HG03097 (cell line): ENCODE measurements around the gene KIF1C.
"Not testable (repeated sequence)": the region's sequence is repeated elsewhere in the genome, so short reads cannot be mapped to it uniquely, and the experiment has no call there.

Source experiments
- ATAC-seq: cut with Tn5 transposase; IDR thresholded peaks from one replicate; pipeline ENCODE4 v1.9.1; 2021; ENCODE audit not compliant: unreplicated experiment, low FRiP score

The KIF1C gene

GRCh38 chr17:4999430-5000093, 1.8 kb downstream of the KIF1C start:
- no peak for ATAC-seq

DNA sequence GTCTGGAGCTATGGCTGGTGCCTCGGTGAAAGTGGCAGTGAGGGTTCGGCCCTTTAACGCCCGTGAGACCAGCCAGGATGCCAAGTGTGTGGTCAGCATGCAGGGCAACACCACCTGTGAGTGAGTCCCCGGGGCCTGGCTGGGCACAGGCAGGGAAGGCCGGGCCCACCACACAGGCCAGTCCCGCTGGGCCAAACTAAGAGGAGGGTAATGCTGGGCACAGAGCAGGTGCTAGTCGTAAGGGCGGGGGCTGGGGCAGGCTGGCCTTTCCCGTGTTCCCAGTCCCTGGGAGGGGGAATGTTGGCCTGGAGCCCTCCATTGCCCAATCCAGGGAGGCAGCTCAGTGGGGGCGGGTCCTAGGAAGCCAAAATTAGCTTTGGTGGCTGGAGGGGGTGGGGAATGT, 2.5 kb downstream of the KIF1C start:
- ATAC-seq: no peak

- ATAC-seq: no peak
These were observed 4.5 kb downstream of the KIF1C start for GRCh38 chr17:5002121-5002788.

- no peak for ATAC-seq
These were observed 5.6 kb downstream of the KIF1C start for GRCh38 chr17:5003214-5003867.

- ATAC-seq: no peak
These were observed 14.2 kb downstream of the KIF1C start for GRCh38 chr17:5011928-5012327.

DNA sequence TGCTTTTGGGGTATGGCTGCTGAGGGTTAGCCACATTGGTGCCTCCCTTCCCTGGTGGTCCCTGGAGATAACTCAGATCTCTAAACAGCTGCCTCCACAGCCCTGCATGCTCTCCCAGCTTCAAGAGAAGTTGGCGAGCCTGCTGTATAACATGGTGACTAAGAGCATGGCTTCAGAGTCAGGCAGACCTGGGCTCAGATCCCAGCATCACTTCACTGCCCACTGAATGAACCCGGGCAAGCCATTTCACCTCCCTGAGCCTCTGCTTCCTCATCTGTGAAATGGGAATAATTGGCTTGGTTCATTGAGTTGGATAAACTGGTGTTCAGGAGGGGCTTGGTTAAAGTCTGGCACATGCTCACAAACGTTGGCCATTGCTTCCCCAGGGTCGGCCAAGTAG, 16.6 kb downstream of the KIF1C start:
- ATAC-seq: no peak

- ATAC-seq: no peak
These were observed 21.8 kb downstream of the KIF1C start for GRCh38 chr17:5019475-5019956.

DNA sequence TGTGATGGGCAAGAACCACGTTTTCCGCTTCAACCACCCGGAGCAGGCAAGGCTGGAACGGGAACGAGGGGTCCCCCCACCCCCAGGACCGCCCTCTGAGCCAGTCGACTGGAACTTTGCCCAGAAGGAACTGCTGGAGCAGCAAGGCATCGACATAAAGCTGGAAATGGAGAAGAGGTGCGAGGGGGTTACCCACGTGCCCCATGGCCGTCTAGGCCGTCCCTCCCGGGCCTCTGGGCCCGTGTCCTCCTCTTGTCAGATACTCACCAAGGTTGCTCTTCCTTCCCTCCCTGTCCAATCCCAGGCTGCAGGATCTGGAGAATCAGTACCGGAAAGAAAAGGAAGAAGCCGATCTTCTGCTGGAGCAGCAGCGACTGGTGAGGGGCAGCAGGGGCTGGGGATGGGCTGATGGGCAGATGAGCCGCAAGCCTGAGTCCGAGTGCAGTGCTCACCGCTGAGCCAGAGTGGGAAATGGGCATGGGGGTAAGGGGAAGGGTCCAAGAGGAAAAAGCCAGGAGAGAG, 22.8 kb downstream of the KIF1C start:
- no peak for ATAC-seq

DNA sequence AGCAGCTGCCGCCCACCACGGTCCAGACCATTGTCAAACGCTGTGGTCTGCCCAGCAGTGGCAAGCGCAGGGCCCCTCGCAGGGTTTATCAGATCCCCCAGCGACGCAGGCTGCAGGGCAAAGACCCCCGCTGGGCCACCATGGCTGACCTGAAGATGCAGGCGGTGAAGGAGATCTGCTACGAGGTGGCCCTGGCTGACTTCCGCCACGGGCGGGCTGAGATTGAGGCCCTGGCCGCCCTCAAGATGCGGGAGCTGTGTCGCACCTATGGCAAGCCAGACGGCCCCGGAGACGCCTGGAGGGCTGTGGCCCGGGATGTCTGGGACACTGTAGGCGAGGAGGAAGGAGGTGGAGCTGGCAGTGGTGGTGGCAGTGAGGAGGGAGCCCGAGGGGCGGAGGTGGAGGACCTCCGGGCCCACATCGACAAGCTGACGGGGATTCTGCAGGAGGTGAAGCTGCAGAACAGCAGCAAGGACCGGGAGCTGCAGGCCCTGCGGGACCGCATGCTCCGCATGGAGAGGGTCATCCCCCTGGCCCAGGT, 24.5 kb downstream of the KIF1C start:
- no peak for ATAC-seq

GRCh38 chr17:5023588-5024147, 25.9 kb downstream of the KIF1C start:
- no peak for ATAC-seq

DNA sequence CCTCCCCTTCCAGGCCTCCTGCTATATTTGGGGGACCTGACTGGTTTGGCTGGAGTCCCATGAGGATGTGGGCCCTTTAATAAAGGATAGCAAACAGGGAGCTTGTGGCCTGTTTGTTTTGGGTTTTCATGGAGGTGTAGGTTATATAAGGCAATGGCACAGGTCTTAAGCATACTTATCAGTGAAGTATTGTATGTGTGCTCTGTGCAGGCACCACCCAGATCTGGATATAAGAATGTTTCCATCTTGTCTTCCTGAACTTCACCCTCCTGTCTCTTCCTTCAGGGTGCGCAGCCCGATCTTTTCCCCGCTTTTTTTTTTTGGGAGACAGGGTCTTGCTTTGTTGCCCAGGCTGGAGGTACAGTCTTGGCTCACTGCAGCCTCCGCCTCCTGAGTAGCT, 26.9 kb downstream of the KIF1C start:
- no peak for ATAC-seq

DNA sequence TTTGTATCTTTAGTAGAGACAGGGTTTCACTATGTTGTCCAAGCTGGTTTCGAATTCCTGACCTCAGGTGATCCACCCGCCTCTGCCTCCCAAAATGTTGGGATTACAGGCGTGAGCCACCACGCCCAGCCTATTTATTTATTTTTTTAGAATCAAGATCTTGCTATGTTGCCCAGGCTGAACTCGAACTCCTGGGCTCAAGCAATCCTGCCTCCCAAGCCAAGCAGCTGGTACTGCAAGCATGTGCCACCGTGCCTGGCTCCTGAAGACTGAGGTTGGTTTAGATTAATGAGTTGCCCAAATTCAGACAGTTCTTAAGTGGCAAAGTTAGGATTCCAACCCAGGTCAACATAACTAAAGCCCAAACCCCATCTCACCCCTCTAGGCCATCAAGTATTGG, 29.5 kb downstream of the KIF1C start:
- no peak for ATAC-seq

DNA sequence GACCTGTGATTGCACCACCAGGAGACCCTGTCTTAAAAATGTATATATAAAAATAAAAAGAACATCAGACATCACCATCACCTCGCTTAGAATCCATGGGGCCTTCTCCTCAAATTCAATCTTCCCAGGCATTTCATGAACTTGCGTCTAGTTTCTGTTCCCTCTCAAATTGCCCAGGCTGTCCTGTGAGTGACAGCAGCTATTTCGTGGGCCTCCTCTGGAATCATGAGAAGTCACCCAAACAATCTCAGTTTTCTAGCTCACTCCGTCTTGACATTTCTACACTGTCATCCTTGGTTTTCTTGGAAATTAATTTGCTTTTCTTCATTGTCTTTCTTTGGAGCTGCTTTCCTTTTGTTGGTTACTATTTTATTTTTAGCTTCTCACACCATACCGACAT, 30.2 kb downstream of the KIF1C start:
- no peak for ATAC-seq

GRCh38 chr17:5030168-5030567, 32.4 kb downstream of the KIF1C start:
- not testable (repeated sequence) for ATAC-seq

GRCh38 chr17:5031365-5032082, 33.8 kb downstream of the KIF1C start:
- ATAC-seq: peak; percentile 53

- ATAC-seq: no peak
These were observed 35.1 kb downstream of the KIF1C start for GRCh38 chr17:5032865-5033264.

DNA sequence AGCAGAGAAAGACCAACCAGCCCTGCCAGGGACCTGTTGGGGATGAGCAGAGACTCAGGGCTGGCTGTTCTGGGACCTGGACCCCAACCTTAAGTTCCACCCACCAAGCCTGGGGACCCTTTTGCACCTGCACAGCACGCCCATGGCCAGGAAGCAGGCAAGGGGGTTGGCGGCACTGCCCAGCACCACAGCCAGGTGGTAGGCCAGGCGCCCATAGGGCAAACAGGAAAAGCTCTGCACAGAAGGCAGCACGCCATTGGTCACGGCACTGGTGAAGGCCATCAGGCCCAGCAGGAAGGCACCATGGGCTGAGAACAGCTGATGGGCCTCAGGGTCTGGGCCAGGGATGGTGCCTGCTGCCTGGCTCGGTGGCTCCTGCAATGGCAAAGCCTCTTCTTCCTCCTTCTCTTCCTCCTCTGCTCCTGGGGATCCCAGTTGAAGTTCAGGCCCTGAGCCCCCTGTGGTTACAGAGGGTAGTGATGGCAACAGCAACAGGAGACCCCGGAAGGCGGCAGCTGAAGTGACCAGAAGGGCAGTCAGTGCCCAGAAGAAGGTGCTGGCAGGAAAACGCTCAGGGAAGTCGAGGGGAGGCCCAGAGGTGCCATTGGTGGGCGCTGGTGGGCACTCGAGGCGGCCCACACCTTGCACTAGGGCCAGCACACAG, 35.7 kb downstream of the KIF1C start:
- ATAC-seq: no peak

DNA sequence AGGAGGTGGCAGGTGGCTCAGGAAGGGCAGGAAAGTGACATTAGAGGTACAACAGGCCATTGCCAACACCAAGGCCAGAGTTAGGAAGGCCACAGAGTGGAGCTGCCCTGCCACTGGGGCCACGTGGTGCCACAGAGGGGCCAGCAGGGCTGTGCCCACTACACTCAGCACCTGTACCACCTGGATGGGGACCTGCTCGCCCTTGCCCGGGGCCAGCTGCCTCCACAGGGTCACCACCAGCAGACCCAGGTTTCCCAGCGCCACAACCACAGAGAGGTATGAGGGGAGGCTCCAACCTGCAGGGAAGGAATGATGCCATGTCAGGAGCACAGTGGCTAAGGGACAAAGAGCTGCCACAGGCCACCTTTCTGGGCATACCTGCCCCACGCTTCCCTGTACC, 36.3 kb downstream of the KIF1C start:
- ATAC-seq: no peak

- no peak for ATAC-seq
These were observed 36.9 kb downstream of the KIF1C start for GRCh38 chr17:5034651-5035050.

GRCh38 chr17:5035315-5035714, 37.6 kb downstream of the KIF1C start, which contains the start of gene SLC52A1:
Gene SLC52A1, minus strand, starts transcription at chr17:5035426. Its CDS starts 820 bp downstream, at chr17:5034606.
- ATAC-seq: no peak
